B cell (primary cell): ENCODE data around the gene NLRX1. TPM values are rescaled to one million over a fixed set of nuclear protein-coding genes. Genes with fewer than 3 reads are reported as not detected.

Experiments used
- ATAC-seq: fragments of 200-7000 bp; cut with Tn5 transposase; one replicate; pipeline ENCODE4 v1.10.0; 2021; ENCODE audit warnings: low read depth, mild to moderate bottlenecking, moderate number of reproducible peaks, moderate library complexity
- CTCF ChIA-PET: fragments of 350-600 bp; sonication (Branson Sonifier 250); formaldehyde crosslinking; loops from one replicate; lab custom pipeline; 2021; ENCODE audit warnings: antibody characterized with exemption, inconsistent platforms; lab: Charles Lee
- POLR2A ChIA-PET: fragments of 350-600 bp; sonication (Branson Sonifier 250); formaldehyde crosslinking; loops from one replicate; lab custom pipeline; 2021; ENCODE audit warnings: antibody characterized with exemption; lab: Charles Lee
- DNase-seq: peaks from one replicate; pipeline ENCODE4 v3.0.0; 2013
- H2AFZ ChIP-seq: 2 replicates; pipeline ENCODE4 v1.6.1; 2012; ENCODE audit warnings: mild to moderate bottlenecking, low read depth, low read length; ENCODE audit not compliant: insufficient read depth, poor library complexity, severe bottlenecking
- H3K27ac ChIP-seq, 2 donors: 1 replicate in 1 of 2; 2 replicates in 1 of 2; pipeline ENCODE4 v1.5.1; 2012 to 2013; ENCODE audit warnings: low read length in 2 of 2, mild to moderate bottlenecking in 2 of 2, moderate library complexity in 1 of 2
- H3K27me3 ChIP-seq, 4 experiments: fragments of 200-600 bp in 1 of 4; sonication (generic) in 1 of 4; replicated peaks in 1 of 4; 1 replicate in 2 of 4; 2 replicates in 2 of 4; pipeline versions ENCODE4 v1.6.1 to v1.7.0; 2013 to 2016; ENCODE audit warnings: low read length in 3 of 4, mild to moderate bottlenecking in 2 of 4, mixed read lengths in 1 of 4, moderate library complexity in 1 of 4; ENCODE audit not compliant: insufficient read depth in 4 of 4, control insufficient read depth in 3 of 4; ENCODE audit errors: control extremely low read depth in 1 of 4
- H3K36me3 ChIP-seq, 2 experiments: replicated peaks in 1 of 2; 1 replicate in 1 of 2; 2 replicates in 1 of 2; pipeline versions ENCODE4 v1.6.1 to v1.7.1; 2013; ENCODE audit warnings: low read length in 1 of 2; ENCODE audit not compliant: insufficient read depth in 2 of 2, control insufficient read depth in 1 of 2; ENCODE audit errors: control extremely low read depth in 1 of 2, extremely low read depth in 1 of 2
- H3K4me1 ChIP-seq, 2 donors: fragments of 200-600 bp in 1 of 2; sonication (generic) in 1 of 2; 1 replicate in 1 of 2; 2 replicates in 1 of 2; pipeline versions ENCODE4 v1.5.1 to v1.6.1; 2013 to 2017; ENCODE audit warnings: low read length in 2 of 2; ENCODE audit not compliant: control insufficient read depth in 2 of 2, insufficient read depth in 2 of 2
- H3K4me2 ChIP-seq: replicated peaks from 2 replicates; pipeline ENCODE3; 2012; ENCODE audit warnings: mild to moderate bottlenecking, low read depth, low read length; ENCODE audit not compliant: poor library complexity, severe bottlenecking
- H3K4me3 ChIP-seq, 5 experiments: fragments of 200-600 bp in 1 of 5; sonication (generic) in 1 of 5; 1 replicate in 3 of 5; 2 replicates in 2 of 5; pipeline versions ENCODE4 v1.5.1 to v1.7.0; 2011 to 2016; ENCODE audit warnings: low read length in 4 of 5, mild to moderate bottlenecking in 4 of 5, low read depth in 2 of 5, control low read depth in 1 of 5, moderate library complexity in 1 of 5; ENCODE audit not compliant: insufficient read depth in 1 of 5; ENCODE audit errors: control extremely low read depth in 1 of 5, extremely low read depth in 1 of 5
- H3K79me2 ChIP-seq: fragments of 200-600 bp; sonication (generic); one replicate; pipeline ENCODE4 v1.6.0; 2016; ENCODE audit warnings: low read length; ENCODE audit not compliant: control insufficient read depth, insufficient read depth
- H3K9ac ChIP-seq: fragments of 200-600 bp; sonication (generic); 2 replicates; pipeline ENCODE4 v1.6.1; 2017; ENCODE audit warnings: mild to moderate bottlenecking, low read length, moderate library complexity
- H3K9me3 ChIP-seq, 3 donors: one replicate each; pipeline versions ENCODE4 v1.6.1 to v1.7.1; 2013; ENCODE audit warnings: low read length in 2 of 3; ENCODE audit not compliant: control insufficient read depth in 2 of 3, insufficient read depth in 1 of 3; ENCODE audit errors: control extremely low read depth in 1 of 3
- H4K20me1 ChIP-seq: 2 replicates; pipeline ENCODE4 v1.6.0; 2012; ENCODE audit warnings: mild to moderate bottlenecking, low read length; ENCODE audit not compliant: insufficient read depth, control insufficient read depth, poor library complexity, severe bottlenecking
- H3K27ac Mint-ChIP-seq: one replicate; pipeline ENCODE4 v1.8.0; 2021; ENCODE audit warnings: mixed read lengths
- H3K27me3 Mint-ChIP-seq: one replicate; pipeline ENCODE4 v1.8.0; 2021; ENCODE audit warnings: mixed read lengths
- H3K4me1 Mint-ChIP-seq: one replicate; pipeline ENCODE4 v1.8.0; 2021; ENCODE audit warnings: mixed read lengths
- H3K4me3 Mint-ChIP-seq: one replicate; pipeline ENCODE4 v1.8.0; 2021; ENCODE audit warnings: mixed read lengths
- H3K9me3 Mint-ChIP-seq: one replicate; pipeline ENCODE4 v1.8.0; 2022; ENCODE audit warnings: mixed read lengths; ENCODE audit not compliant: insufficient read depth
- EZH2 ChIP-seq: IDR thresholded peaks from 2 replicates; pipeline ENCODE4 v1.6.1; 2012; ENCODE audit warnings: borderline replicate concordance, low read depth, mild to moderate bottlenecking, moderate library complexity, low read length; ENCODE audit not compliant: insufficient read depth, poor library complexity, severe bottlenecking
- WGBS: methylation state at CpG from one replicate; pipeline ENCODE4 v1.1.5; 2013; ENCODE audit warnings: missing lambda C conversion rate; ENCODE audit not compliant: insufficient coverage; 5-methylcytosine and 5-hydroxymethylcytosine counted together
- intact Hi-C: fragments of 100-400 bp; cut with micrococcal nuclease; formaldehyde crosslinking; loops from one replicate; pipeline ENCODE4 v1.10.0; 2022
- polyA plus RNA-seq: library from polyadenylated mRNA; depleted of rRNA; stranded (reverse); fragments of >200 nt; gene quantifications from 2 replicates; pipeline ENCODE4 v1.2.3, GENCODE V29; 2012
- total RNA-seq, 2 donors: library from RNA; stranded (reverse); fragments of 120-200 nt in 1 of 2; gene quantifications; 1 replicate in 1 of 2; 2 replicates in 1 of 2; pipeline versions ENCODE4 v1.2.3 to v1.2.4, GENCODE V29; 2013 to 2022
- TF ChIP-seq, protein P1 (sequence below): fragments of 200-600 bp; IDR thresholded peaks from one replicate; pipeline ENCODE4 v1.8.0; 2022; ENCODE audit warnings: antibody characterized with exemption, mild to moderate bottlenecking

The NLRX1 gene
- total and polyA plus RNA-seq, 2 donors (not counting 1 experiment from before 2014, with no cell fraction given): 6.3 to 10.4 TPM

GRCh38 chr11:119193626-119194025 lies 25.1 kb downstream of the NLRX1 start:
- TF ChIP-seq, protein P1, sequence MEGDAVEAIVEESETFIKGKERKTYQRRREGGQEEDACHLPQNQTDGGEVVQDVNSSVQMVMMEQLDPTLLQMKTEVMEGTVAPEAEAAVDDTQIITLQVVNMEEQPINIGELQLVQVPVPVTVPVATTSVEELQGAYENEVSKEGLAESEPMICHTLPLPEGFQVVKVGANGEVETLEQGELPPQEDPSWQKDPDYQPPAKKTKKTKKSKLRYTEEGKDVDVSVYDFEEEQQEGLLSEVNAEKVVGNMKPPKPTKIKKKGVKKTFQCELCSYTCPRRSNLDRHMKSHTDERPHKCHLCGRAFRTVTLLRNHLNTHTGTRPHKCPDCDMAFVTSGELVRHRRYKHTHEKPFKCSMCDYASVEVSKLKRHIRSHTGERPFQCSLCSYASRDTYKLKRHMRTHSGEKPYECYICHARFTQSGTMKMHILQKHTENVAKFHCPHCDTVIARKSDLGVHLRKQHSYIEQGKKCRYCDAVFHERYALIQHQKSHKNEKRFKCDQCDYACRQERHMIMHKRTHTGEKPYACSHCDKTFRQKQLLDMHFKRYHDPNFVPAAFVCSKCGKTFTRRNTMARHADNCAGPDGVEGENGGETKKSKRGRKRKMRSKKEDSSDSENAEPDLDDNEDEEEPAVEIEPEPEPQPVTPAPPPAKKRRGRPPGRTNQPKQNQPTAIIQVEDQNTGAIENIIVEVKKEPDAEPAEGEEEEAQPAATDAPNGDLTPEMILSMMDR: no peak
- TF ChIP-seq EZH2: no peak
- no peaks in the 10 kb centered on the region for H3K9me3 Mint-ChIP-seq
- no peak overlapping the region for H3K4me3 Mint-ChIP-seq
- no peak overlapping the region for H3K4me3 ChIP-seq
- intact Hi-C loops: no loop called here
- H3K4me1 Mint-ChIP-seq: no peaks in the 10 kb centered on the region
- no peaks in the 10 kb centered on the region for H3K4me1 ChIP-seq
- no peak overlapping the region for H2AFZ ChIP-seq
- POLR2A ChIA-PET: no interaction called here
- H3K27me3 ChIP-seq: no peaks in the 10 kb centered on the region
- CTCF ChIA-PET: interaction anchor here (1.6 to 4.8 kb wide), 3 partner anchors 13 to 49 kb away, joined by 5 to 24 read pairs (median 6); partner anchors contain the start of gene NLRX1
- no peaks in the 10 kb centered on the region for H4K20me1 ChIP-seq
- no peak for DNase-seq
- H3K4me2 ChIP-seq: no peak overlapping the region
- no peak overlapping the region for H3K9ac ChIP-seq
- H3K27ac ChIP-seq: no peak overlapping the region
- H3K9me3 ChIP-seq: no peaks in the 10 kb centered on the region
- H3K79me2 ChIP-seq: no peaks in the 10 kb centered on the region
- no peaks in the 10 kb centered on the region for H3K36me3 ChIP-seq
- 77% methylated on average over 7 of the region's 10 CpGs for WGBS
- peaks cover 5% of the 10 kb centered on the region for H3K27me3 Mint-ChIP-seq
- no peak overlapping the region for H3K27ac Mint-ChIP-seq
- no peak for ATAC-seq

- H3K27me3 ChIP-seq: no peaks in the 10 kb centered on the region
- H3K36me3 ChIP-seq: no peaks in the 10 kb centered on the region
- POLR2A ChIA-PET: interaction anchor here (0.7 kb wide), 1 partner anchor 158 kb away, joined by 5 read pairs; no protein-coding TSS in a partner anchor
- H3K9me3 ChIP-seq: no peaks in the 10 kb centered on the region
- Mint-ChIP-seq H3K27me3 (peaks cover 5% of the 10 kb centered on the region), H3K9me3 (no peaks in the 10 kb centered on the region), H3K4me3 (no peak overlapping the region), H3K4me1 (no peaks in the 10 kb centered on the region), H3K27ac (no peak overlapping the region)
- WGBS: 80% methylated on average over 3 of the region's 7 CpGs
- intact Hi-C loops: loop anchor here (5.0 kb wide), 1 partner anchor 503 kb away; no protein-coding TSS in a partner anchor
- ATAC-seq (no peak), DNase-seq (no peak)
- H3K4me1 ChIP-seq: no peaks in the 10 kb centered on the region
- TF ChIP-seq EZH2: no peak
- TF ChIP-seq, protein P1: no peak
- H3K9ac ChIP-seq: no peak overlapping the region
- no peak overlapping the region for H3K4me2 ChIP-seq
- H2AFZ ChIP-seq: no peak overlapping the region
- H3K79me2 ChIP-seq: no peaks in the 10 kb centered on the region
- CTCF ChIA-PET: interaction anchor here (1.2 to 4.8 kb wide), 7 partner anchors 9 to 129 kb away, joined by 3 to 33 read pairs (median 6); partner anchors contain the start of genes CBL and NLRX1
- H4K20me1 ChIP-seq: no peaks in the 10 kb centered on the region
- no peak overlapping the region for H3K4me3 ChIP-seq
- H3K27ac ChIP-seq: no peak overlapping the region
These were observed 26.4 kb downstream of the NLRX1 start for GRCh38 chr11:119194811-119195440.
